ENCODE results near the gene RNF130. TPM values are rescaled to one million over a fixed set of nuclear protein-coding genes. Genes with fewer than 3 reads are reported as not detected.

The RNF130 gene
- total and polyA plus RNA-seq, 4 donors: 71.7 to 95.8 (median 77.1) TPM

- WGBS, 2 donors: 88 to 89% methylated on average over 18 of the region's 18 CpGs
- no peaks in the 10 kb centered on the region for H3K9me3 ChIP-seq (ENCODE audit: control insufficient read depth, low read length)
- peak; percentile 30 for ATAC-seq (ENCODE audit: low FRiP score)
- no peak overlapping the region for H3K27ac ChIP-seq (ENCODE audit: low read depth in 1 of 2, low read length in 2 of 2)
- no peaks in the 10 kb centered on the region for H3K27me3 ChIP-seq (ENCODE audit: control insufficient read depth in 1 of 2, insufficient read depth in 2 of 2, low read length in 1 of 2)
- H3K4me1 ChIP-seq (ENCODE audit: control insufficient read depth in 1 of 2, insufficient read depth in 2 of 2, low read length in 2 of 2): no peaks in the 10 kb centered on the region
- H3K36me3 ChIP-seq (ENCODE audit: control insufficient read depth in 1 of 2, insufficient read depth in 2 of 2, low read length in 1 of 2): no peaks in the 10 kb centered on the region
- intact Hi-C loops (cut with DNase I): no loop called here
- no peak overlapping the region for H3K4me3 ChIP-seq (ENCODE audit: low read length in 2 of 2)
- no peak for DNase-seq
These were observed 27.6 kb upstream of the RNF130 start for GRCh38 chr5:180098991-180099732.

- intact Hi-C loops (cut with DNase I): no loop called here
- Histone ChIP-seq H3K4me3 (ENCODE audit: low read length in 2 of 2) (no peak overlapping the region), H3K36me3 (ENCODE audit: control insufficient read depth in 1 of 2, insufficient read depth in 2 of 2, low read length in 1 of 2) (no peaks in the 10 kb centered on the region), H3K9me3 (ENCODE audit: control insufficient read depth, low read length) (no peaks in the 10 kb centered on the region), H3K27me3 (ENCODE audit: control insufficient read depth in 1 of 2, insufficient read depth in 2 of 2, low read length in 1 of 2) (no peaks in the 10 kb centered on the region), H3K27ac (ENCODE audit: low read depth in 1 of 2, low read length in 2 of 2) (no peak overlapping the region), H3K4me1 (ENCODE audit: control insufficient read depth in 1 of 2, insufficient read depth in 2 of 2, low read length in 2 of 2) (no peaks in the 10 kb centered on the region)
- no peak for DNase-seq
- no peak for ATAC-seq (ENCODE audit: low FRiP score)
- WGBS, 2 donors: 92 to 93% methylated on average over 8 of the region's 8 CpGs
These were observed 27.0 kb upstream of the RNF130 start for GRCh38 chr5:180098526-180098925.

- Histone ChIP-seq H3K36me3 (ENCODE audit: control insufficient read depth in 1 of 2, insufficient read depth in 2 of 2, low read length in 1 of 2) (no peaks in the 10 kb centered on the region), H3K4me1 (ENCODE audit: control insufficient read depth in 1 of 2, insufficient read depth in 2 of 2, low read length in 2 of 2) (no peaks in the 10 kb centered on the region), H3K4me3 (ENCODE audit: low read length in 2 of 2) (no peak overlapping the region), H3K9me3 (ENCODE audit: control insufficient read depth, low read length) (no peaks in the 10 kb centered on the region), H3K27me3 (ENCODE audit: control insufficient read depth in 1 of 2, insufficient read depth in 2 of 2, low read length in 1 of 2) (no peaks in the 10 kb centered on the region), H3K27ac (ENCODE audit: low read depth in 1 of 2, low read length in 2 of 2) (no peak overlapping the region)
- no peak for ATAC-seq (ENCODE audit: low FRiP score)
- no peak for DNase-seq
- intact Hi-C loops (cut with DNase I): no loop called here
- 87 to 92% methylated on average over 5 of the region's 5 CpGs for WGBS, 2 donors
These were observed 26.4 kb upstream of the RNF130 start for GRCh38 chr5:180097926-180098325.

- no peak for DNase-seq
- ATAC-seq (ENCODE audit: low FRiP score): no peak
- Histone ChIP-seq H3K4me3 (ENCODE audit: low read length in 2 of 2) (no peak overlapping the region), H3K27me3 (ENCODE audit: control insufficient read depth in 1 of 2, insufficient read depth in 2 of 2, low read length in 1 of 2) (no peaks in the 10 kb centered on the region), H3K36me3 (ENCODE audit: control insufficient read depth in 1 of 2, insufficient read depth in 2 of 2, low read length in 1 of 2) (no peaks in the 10 kb centered on the region), H3K9me3 (ENCODE audit: control insufficient read depth, low read length) (no peaks in the 10 kb centered on the region), H3K4me1 (ENCODE audit: control insufficient read depth in 1 of 2, insufficient read depth in 2 of 2, low read length in 2 of 2) (no peaks in the 10 kb centered on the region), H3K27ac (ENCODE audit: low read depth in 1 of 2, low read length in 2 of 2) (no peak overlapping the region)
- 89 to 93% methylated on average over 11 of the region's 11 CpGs for WGBS, 2 donors
- intact Hi-C loops (cut with DNase I): no loop called here
These were observed 25.8 kb upstream of the RNF130 start for GRCh38 chr5:180097163-180097894.

- Histone ChIP-seq H3K27me3 (ENCODE audit: control insufficient read depth in 1 of 2, insufficient read depth in 2 of 2, low read length in 1 of 2) (no peaks in the 10 kb centered on the region), H3K4me3 (ENCODE audit: low read length in 2 of 2) (no peak overlapping the region), H3K9me3 (ENCODE audit: control insufficient read depth, low read length) (no peaks in the 10 kb centered on the region), H3K27ac (ENCODE audit: low read depth in 1 of 2, low read length in 2 of 2) (no peak overlapping the region), H3K4me1 (ENCODE audit: control insufficient read depth in 1 of 2, insufficient read depth in 2 of 2, low read length in 2 of 2) (no peaks in the 10 kb centered on the region), H3K36me3 (ENCODE audit: control insufficient read depth in 1 of 2, insufficient read depth in 2 of 2, low read length in 1 of 2) (no peaks in the 10 kb centered on the region)
- 87 to 92% methylated on average over 10 of the region's 10 CpGs for WGBS, 2 donors
- intact Hi-C loops (cut with DNase I): no loop called here
- DNase-seq (no peak), ATAC-seq (ENCODE audit: low FRiP score) (no peak)
These were observed 25.1 kb upstream of the RNF130 start for GRCh38 chr5:180096616-180097015.

GRCh38 chr5:180095545-180095944, 24.0 kb upstream of the RNF130 start:
- no peak overlapping the region for H3K4me3 ChIP-seq (ENCODE audit: low read length in 2 of 2)
- no peaks in the 10 kb centered on the region for H3K36me3 ChIP-seq (ENCODE audit: control insufficient read depth in 1 of 2, insufficient read depth in 2 of 2, low read length in 1 of 2)
- H3K27ac ChIP-seq (ENCODE audit: low read depth in 1 of 2, low read length in 2 of 2): no peak overlapping the region
- 81 to 83% methylated on average over 9 of the region's 9 CpGs for WGBS, 2 donors
- no peak for DNase-seq
- intact Hi-C loops (cut with DNase I): no loop called here
- H3K4me1 ChIP-seq (ENCODE audit: control insufficient read depth in 1 of 2, insufficient read depth in 2 of 2, low read length in 2 of 2): no peaks in the 10 kb centered on the region
- no peaks in the 10 kb centered on the region for H3K9me3 ChIP-seq (ENCODE audit: control insufficient read depth, low read length)
- no peak for ATAC-seq (ENCODE audit: low FRiP score)
- no peaks in the 10 kb centered on the region for H3K27me3 ChIP-seq (ENCODE audit: control insufficient read depth in 1 of 2, insufficient read depth in 2 of 2, low read length in 1 of 2)

GRCh38 chr5:180093651-180094382, 22.3 kb upstream of the RNF130 start:
- WGBS, 2 donors: 79 to 80% methylated on average over 9 of the region's 9 CpGs

GRCh38 chr5:180093241-180093640, 21.7 kb upstream of the RNF130 start:
- Histone ChIP-seq H3K4me1 (ENCODE audit: control insufficient read depth in 1 of 2, insufficient read depth in 2 of 2, low read length in 2 of 2) (no peaks in the 10 kb centered on the region), H3K9me3 (ENCODE audit: control insufficient read depth, low read length) (no peaks in the 10 kb centered on the region), H3K36me3 (ENCODE audit: control insufficient read depth in 1 of 2, insufficient read depth in 2 of 2, low read length in 1 of 2) (no peaks in the 10 kb centered on the region), H3K27ac (ENCODE audit: low read depth in 1 of 2, low read length in 2 of 2) (no peak overlapping the region), H3K4me3 (ENCODE audit: low read length in 2 of 2) (no peak overlapping the region), H3K27me3 (ENCODE audit: control insufficient read depth in 1 of 2, insufficient read depth in 2 of 2, low read length in 1 of 2) (no peaks in the 10 kb centered on the region)
- WGBS, 2 donors: 96 to 98% methylated on average over 6 of the region's 6 CpGs
- DNase-seq (no peak), ATAC-seq (ENCODE audit: low FRiP score) (no peak)
- intact Hi-C loops (cut with DNase I): no loop called here

More at GRCh38 chr5:180093651-180094382, 22.3 kb upstream of the RNF130 start:
- no peaks in the 10 kb centered on the region for H3K9me3 ChIP-seq (ENCODE audit: control insufficient read depth, low read length)
- intact Hi-C loops (cut with DNase I): no loop called here
- DNase-seq: peak in 1 of 2 donors; percentile 72
- H3K36me3 ChIP-seq (ENCODE audit: control insufficient read depth in 1 of 2, insufficient read depth in 2 of 2, low read length in 1 of 2): no peaks in the 10 kb centered on the region
- no peak for ATAC-seq (ENCODE audit: low FRiP score)
- H3K27ac ChIP-seq (ENCODE audit: low read depth in 1 of 2, low read length in 2 of 2): no peak overlapping the region
- no peak overlapping the region for H3K4me3 ChIP-seq (ENCODE audit: low read length in 2 of 2)
- H3K4me1 ChIP-seq (ENCODE audit: control insufficient read depth in 1 of 2, insufficient read depth in 2 of 2, low read length in 2 of 2): no peaks in the 10 kb centered on the region
- H3K27me3 ChIP-seq (ENCODE audit: control insufficient read depth in 1 of 2, insufficient read depth in 2 of 2, low read length in 1 of 2): no peaks in the 10 kb centered on the region
